Ishikawa (cell line): ENCODE measurements around the gene ATP1A2.

ENCODE experiments used
- CEBPB ChIP-seq: IDR thresholded peaks from 2 replicates; pipeline ENCODE4 v1.6.1; 2012
- CREB1 ChIP-seq: IDR thresholded peaks from 2 replicates; pipeline ENCODE4 v1.6.1; 2012; ENCODE audit warnings: low read depth
- EP300 ChIP-seq: IDR thresholded peaks from 2 replicates; pipeline ENCODE4 v1.6.1; 2012; ENCODE audit warnings: borderline replicate concordance
- FOXM1 ChIP-seq: IDR thresholded peaks from 2 replicates; pipeline ENCODE4 v1.6.1; 2012; ENCODE audit warnings: low read depth, borderline replicate concordance
- NFIC ChIP-seq: IDR thresholded peaks from 2 replicates; pipeline ENCODE4 v1.6.1; 2012
- TAF1 ChIP-seq: IDR thresholded peaks from 2 replicates; pipeline ENCODE4 v1.6.1; 2012; ENCODE audit warnings: low read depth, mild to moderate bottlenecking
- TCF12 ChIP-seq: IDR thresholded peaks from 2 replicates; pipeline ENCODE4 v1.6.1; 2012; ENCODE audit warnings: low read depth
- TEAD4 ChIP-seq: IDR thresholded peaks from 2 replicates; pipeline ENCODE4 v1.6.1; 2012
- YY1 ChIP-seq: IDR thresholded peaks from 2 replicates; pipeline ENCODE4 v1.6.1; 2012; ENCODE audit warnings: low read depth
- ZBTB7A ChIP-seq: IDR thresholded peaks from 2 replicates; pipeline ENCODE4 v1.6.1; 2012; ENCODE audit warnings: low read depth
- TF ChIP-seq, protein P1 (sequence below): IDR thresholded peaks from 2 replicates; pipeline ENCODE4 v1.6.1; 2012; ENCODE audit warnings: low read depth, mild to moderate bottlenecking
- TF ChIP-seq, protein P2 (sequence below): IDR thresholded peaks from 2 replicates; pipeline ENCODE4 v1.6.1; 2012
- TF ChIP-seq, protein P3 (sequence below): IDR thresholded peaks from 2 replicates; pipeline ENCODE4 v1.6.1; 2012

GRCh38 chr1:160093069-160093395, 22.5 kb upstream of the ATP1A2 start:
- TF ChIP-seq YY1 (no peak), EP300 (no peak), NFIC (no peak), TCF12 (no peak), CEBPB (no peak), TEAD4 (no peak), ZBTB7A (no peak), TAF1 (no peak), CREB1 (no peak), FOXM1 (no peak)
- TF ChIP-seq, protein P1, sequence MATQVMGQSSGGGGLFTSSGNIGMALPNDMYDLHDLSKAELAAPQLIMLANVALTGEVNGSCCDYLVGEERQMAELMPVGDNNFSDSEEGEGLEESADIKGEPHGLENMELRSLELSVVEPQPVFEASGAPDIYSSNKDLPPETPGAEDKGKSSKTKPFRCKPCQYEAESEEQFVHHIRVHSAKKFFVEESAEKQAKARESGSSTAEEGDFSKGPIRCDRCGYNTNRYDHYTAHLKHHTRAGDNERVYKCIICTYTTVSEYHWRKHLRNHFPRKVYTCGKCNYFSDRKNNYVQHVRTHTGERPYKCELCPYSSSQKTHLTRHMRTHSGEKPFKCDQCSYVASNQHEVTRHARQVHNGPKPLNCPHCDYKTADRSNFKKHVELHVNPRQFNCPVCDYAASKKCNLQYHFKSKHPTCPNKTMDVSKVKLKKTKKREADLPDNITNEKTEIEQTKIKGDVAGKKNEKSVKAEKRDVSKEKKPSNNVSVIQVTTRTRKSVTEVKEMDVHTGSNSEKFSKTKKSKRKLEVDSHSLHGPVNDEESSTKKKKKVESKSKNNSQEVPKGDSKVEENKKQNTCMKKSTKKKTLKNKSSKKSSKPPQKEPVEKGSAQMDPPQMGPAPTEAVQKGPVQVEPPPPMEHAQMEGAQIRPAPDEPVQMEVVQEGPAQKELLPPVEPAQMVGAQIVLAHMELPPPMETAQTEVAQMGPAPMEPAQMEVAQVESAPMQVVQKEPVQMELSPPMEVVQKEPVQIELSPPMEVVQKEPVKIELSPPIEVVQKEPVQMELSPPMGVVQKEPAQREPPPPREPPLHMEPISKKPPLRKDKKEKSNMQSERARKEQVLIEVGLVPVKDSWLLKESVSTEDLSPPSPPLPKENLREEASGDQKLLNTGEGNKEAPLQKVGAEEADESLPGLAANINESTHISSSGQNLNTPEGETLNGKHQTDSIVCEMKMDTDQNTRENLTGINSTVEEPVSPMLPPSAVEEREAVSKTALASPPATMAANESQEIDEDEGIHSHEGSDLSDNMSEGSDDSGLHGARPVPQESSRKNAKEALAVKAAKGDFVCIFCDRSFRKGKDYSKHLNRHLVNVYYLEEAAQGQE, result no peak
- TF ChIP-seq, protein P2, sequence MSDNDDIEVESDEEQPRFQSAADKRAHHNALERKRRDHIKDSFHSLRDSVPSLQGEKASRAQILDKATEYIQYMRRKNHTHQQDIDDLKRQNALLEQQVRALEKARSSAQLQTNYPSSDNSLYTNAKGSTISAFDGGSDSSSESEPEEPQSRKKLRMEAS, result no peak
- TF ChIP-seq, protein P3, sequence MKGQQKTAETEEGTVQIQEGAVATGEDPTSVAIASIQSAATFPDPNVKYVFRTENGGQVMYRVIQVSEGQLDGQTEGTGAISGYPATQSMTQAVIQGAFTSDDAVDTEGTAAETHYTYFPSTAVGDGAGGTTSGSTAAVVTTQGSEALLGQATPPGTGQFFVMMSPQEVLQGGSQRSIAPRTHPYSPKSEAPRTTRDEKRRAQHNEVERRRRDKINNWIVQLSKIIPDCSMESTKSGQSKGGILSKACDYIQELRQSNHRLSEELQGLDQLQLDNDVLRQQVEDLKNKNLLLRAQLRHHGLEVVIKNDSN, result no peak
